Ascending aorta (tissue), 2 donors: ENCODE results near the gene STXBP6. TPM values are rescaled to one million over a fixed set of nuclear protein-coding genes. Genes with fewer than 3 reads are reported as not detected.

Experiments used
- DNase-seq, 2 donors: peaks; one replicate each; pipeline ENCODE4 v3.0.0-alpha.2; 2019; ENCODE audit warnings: low spot score in 2 of 2
- H3K27ac ChIP-seq, 2 donors: fragments of 200-600 bp; sonication (generic); one replicate each; pipeline ENCODE4 v1.5.1; 2016 to 2017; ENCODE audit warnings: mild to moderate bottlenecking in 1 of 2
- H3K27me3 ChIP-seq: fragments of 200-600 bp; sonication (generic); one replicate; pipeline ENCODE4 v1.5.1; 2017
- H3K36me3 ChIP-seq, 2 donors: fragments of 200-600 bp; sonication (generic); one replicate each; pipeline ENCODE4 v1.5.1; 2016
- H3K4me1 ChIP-seq, 2 donors: fragments of 200-600 bp; sonication (generic); one replicate each; pipeline ENCODE4 v1.5.1; 2016 to 2017; ENCODE audit warnings: mild to moderate bottlenecking in 1 of 2
- H3K4me3 ChIP-seq, 2 donors: fragments of 200-600 bp; sonication (generic); one replicate each; pipeline ENCODE4 v1.5.1; 2016 to 2017; ENCODE audit warnings: mild to moderate bottlenecking in 1 of 2
- H3K9me3 ChIP-seq, 2 donors: fragments of 200-600 bp; sonication (generic); one replicate each; pipeline ENCODE4 v1.5.1; 2016
- intact Hi-C: fragments of 100-400 bp; cut with DNase I; formaldehyde crosslinking; loops from one replicate; pipeline ENCODE4 v1.15.1; 2023
- total RNA-seq: library from RNA; depleted of rRNA; stranded (reverse); fragments of >200 nt; gene quantifications from one replicate; pipeline ENCODE4 v1.1.0, GENCODE V29; 2016
- TF ChIP-seq, protein P1 (sequence below), 3 experiments: fragments of 200-600 bp in 2 of 3; fragments of 450-650 bp in 1 of 3; sonication (generic) in 2 of 3; IDR thresholded peaks; one replicate each; pipeline ENCODE4 v1.5.1; 2016 to 2019; ENCODE audit warnings: antibody characterized with exemption in 3 of 3, mild to moderate bottlenecking in 1 of 3, moderate library complexity in 1 of 3

Gene STXBP6
- total RNA-seq, 1 donor from 2014 or later, result 0.21 TPM

DNA sequence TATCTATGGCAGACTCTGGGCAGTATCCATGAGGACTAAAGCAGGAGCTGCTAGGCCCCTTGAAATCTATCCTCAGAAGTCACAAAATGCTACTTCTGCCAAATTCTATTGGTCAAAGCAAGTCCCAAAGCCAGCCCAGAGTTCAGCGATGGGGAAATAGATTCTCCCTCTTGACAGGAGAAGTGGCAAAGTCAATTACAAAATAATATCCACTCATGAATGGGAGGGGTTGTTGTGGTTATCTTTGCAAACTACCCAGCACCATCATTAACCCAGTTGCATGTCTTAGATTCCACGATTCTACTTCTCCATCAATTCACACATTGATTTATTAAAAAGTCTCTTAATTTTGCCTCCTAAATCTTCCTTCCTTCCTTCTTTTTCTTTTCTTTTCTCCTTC lies 30.7 kb upstream of the STXBP6 start:
- Histone ChIP-seq H3K27me3 (no peaks in the 10 kb centered on the region), H3K4me1 (no peaks in the 10 kb centered on the region), H3K27ac (no peak overlapping the region), H3K4me3 (no peak overlapping the region), H3K9me3 (no peaks in the 10 kb centered on the region), H3K36me3 (no peaks in the 10 kb centered on the region)
- intact Hi-C loops, result no loop called here
- TF ChIP-seq, protein P1, sequence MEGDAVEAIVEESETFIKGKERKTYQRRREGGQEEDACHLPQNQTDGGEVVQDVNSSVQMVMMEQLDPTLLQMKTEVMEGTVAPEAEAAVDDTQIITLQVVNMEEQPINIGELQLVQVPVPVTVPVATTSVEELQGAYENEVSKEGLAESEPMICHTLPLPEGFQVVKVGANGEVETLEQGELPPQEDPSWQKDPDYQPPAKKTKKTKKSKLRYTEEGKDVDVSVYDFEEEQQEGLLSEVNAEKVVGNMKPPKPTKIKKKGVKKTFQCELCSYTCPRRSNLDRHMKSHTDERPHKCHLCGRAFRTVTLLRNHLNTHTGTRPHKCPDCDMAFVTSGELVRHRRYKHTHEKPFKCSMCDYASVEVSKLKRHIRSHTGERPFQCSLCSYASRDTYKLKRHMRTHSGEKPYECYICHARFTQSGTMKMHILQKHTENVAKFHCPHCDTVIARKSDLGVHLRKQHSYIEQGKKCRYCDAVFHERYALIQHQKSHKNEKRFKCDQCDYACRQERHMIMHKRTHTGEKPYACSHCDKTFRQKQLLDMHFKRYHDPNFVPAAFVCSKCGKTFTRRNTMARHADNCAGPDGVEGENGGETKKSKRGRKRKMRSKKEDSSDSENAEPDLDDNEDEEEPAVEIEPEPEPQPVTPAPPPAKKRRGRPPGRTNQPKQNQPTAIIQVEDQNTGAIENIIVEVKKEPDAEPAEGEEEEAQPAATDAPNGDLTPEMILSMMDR (IDR thresholded peaks at IDR 0.05), result no peak
- no peak for DNase-seq

DNA sequence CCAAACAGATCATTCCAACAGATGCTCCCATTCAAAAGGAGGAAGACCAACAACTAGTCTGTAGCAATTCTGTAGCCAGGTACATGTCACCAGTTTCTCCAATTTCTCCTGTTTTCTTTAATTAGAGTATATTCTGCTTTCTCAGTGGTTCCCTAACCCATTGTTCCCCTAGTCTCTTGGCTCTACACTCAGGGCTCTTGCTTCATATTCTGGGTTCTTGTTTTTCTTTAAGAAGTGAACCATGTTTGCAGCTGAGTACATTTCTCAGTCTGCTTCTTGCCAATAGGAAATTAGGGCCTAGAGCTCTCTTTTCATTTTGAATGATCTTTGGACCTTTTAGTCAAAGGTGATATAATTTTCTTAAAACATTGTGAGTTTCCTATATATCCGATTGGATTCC lies 29.4 kb upstream of the STXBP6 start:
- Histone ChIP-seq H3K9me3 (no peaks in the 10 kb centered on the region), H3K4me1 (no peaks in the 10 kb centered on the region), H3K36me3 (no peaks in the 10 kb centered on the region), H3K27ac (no peak overlapping the region), H3K4me3 (no peak overlapping the region), H3K27me3 (no peaks in the 10 kb centered on the region)
- no peak for DNase-seq
- intact Hi-C loops, result no loop called here
- TF ChIP-seq, protein P1 (IDR thresholded peaks at IDR 0.05), result no peak

DNA sequence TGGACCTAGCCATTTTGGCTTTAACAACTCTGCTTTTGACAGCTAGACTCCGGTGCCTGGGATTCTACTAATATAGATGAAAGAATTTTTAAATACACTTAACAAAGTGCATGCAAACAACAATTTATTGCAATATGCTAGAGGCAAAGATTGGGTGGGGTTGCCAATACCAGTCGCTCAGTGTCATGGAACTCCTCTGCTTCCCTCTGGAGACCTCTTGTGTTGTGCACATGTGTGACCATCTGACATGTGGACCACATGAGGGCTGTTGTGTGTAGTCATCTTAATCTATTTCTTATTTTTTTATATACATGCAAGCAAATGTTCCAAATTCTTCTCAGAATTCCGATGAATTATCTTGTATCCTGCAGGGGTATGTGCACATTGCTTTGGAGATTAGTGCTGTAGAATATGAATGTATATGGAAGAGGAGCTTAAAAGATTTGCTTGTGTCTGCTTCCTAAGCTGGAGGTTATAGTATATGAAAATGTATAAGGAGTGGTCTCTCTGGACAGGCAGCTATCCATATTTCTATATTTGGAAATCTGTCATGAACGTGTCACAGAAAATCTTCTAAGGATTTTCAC lies 24.2 kb upstream of the STXBP6 start:
- Histone ChIP-seq H3K27ac (no peak overlapping the region), H3K27me3 (no peaks in the 10 kb centered on the region), H3K36me3 (no peaks in the 10 kb centered on the region), H3K9me3 (no peaks in the 10 kb centered on the region), H3K4me1 (no peaks in the 10 kb centered on the region), H3K4me3 (no peak overlapping the region)
- intact Hi-C loops, result no loop called here
- TF ChIP-seq, protein P1 (IDR thresholded peaks at IDR 0.05), result no peak
- no peak for DNase-seq

DNA sequence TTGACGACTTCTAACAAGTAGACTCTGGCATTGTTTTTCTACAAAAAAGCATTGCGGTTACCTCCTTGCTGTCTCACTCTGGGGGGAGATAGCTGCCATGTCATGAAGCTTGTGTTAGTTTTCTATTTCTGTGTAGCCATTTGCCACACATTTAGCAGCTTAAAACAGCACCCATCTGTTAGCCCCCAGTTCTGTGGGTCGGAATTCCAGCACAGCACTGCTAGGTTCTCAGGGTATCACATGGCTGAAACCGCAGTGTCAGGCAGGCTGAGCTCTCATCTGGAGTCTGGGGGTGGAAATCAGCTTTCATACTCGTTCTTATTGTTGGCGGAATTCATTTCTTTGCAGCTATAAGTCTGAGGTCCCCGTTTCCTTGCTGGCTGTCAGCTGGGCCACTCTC lies 19.9 kb upstream of the STXBP6 start:
- Histone ChIP-seq H3K9me3 (no peaks in the 10 kb centered on the region), H3K27ac (no peak overlapping the region), H3K4me1 (no peaks in the 10 kb centered on the region), H3K27me3 (no peaks in the 10 kb centered on the region), H3K36me3 (no peaks in the 10 kb centered on the region), H3K4me3 (no peak overlapping the region)
- intact Hi-C loops, result no loop called here
- TF ChIP-seq, protein P1 (IDR thresholded peaks at IDR 0.05), result no peak
- no peak for DNase-seq

DNA sequence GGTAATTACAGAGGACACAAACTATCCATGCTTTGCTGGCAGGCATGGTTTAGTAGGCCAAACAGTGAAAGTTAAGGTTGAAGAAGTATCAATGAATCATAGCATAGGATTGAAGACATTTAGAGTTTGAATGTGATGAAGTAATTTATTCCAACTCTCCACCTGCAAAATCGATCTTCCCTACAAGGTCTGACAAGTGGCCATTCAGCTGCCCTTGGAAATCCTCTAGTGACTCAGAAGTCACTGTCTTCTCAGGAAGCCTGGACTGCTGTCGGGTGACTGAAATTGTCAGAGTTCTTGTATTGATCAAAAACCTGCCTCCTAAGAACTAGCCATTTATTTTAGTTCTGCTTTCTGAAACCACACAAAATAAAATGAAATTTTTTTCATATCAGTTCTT lies 17.7 kb upstream of the STXBP6 start:
- H3K36me3 ChIP-seq, result no peaks in the 10 kb centered on the region
- TF ChIP-seq, protein P1 (IDR thresholded peaks at IDR 0.05), result no peak
- DNase-seq, result no peak
- intact Hi-C loops, result no loop called here
- no peak overlapping the region for H3K4me3 ChIP-seq
- no peaks in the 10 kb centered on the region for H3K4me1 ChIP-seq
- H3K27ac ChIP-seq, result no peak overlapping the region
- no peaks in the 10 kb centered on the region for H3K27me3 ChIP-seq
- no peaks in the 10 kb centered on the region for H3K9me3 ChIP-seq

DNA sequence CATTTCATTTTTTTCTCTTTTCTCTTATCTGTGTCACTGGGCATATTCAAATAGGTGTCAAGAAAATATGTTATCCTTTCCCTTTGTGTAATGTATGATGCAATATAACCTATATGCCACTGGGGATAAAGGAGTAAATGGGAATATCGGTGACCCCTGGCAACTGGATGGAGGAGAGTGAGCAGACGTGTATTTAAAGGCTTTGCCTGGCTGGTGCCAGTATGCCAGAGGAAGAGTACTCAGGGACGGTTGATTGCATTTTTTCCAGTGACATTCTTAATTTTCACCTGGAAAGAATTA lies 12.0 kb upstream of the STXBP6 start:
- TF ChIP-seq, protein P1 (IDR thresholded peaks at IDR 0.05), result no peak
- no peak for DNase-seq
- intact Hi-C loops, result no loop called here
- Histone ChIP-seq H3K9me3 (no peaks in the 10 kb centered on the region), H3K4me3 (no peak overlapping the region), H3K36me3 (no peaks in the 10 kb centered on the region), H3K27me3 (no peaks in the 10 kb centered on the region), H3K4me1 (no peaks in the 10 kb centered on the region), H3K27ac (no peak overlapping the region)
